Measurements from ENCODE around the gene RAD51B.
A peak's percentile ranks its signal among the peaks of the same experiment; 100 is the strongest.

The RAD51B gene

GRCh38 chr14:68336165-68336564, 516.6 kb downstream of the RAD51B start:
- ATAC-seq (no peak), DNase-seq (ENCODE audit: low spot score in 2 of 2) (no peak)
- Mint-ChIP-seq H3K36me3 (no peaks in the 10 kb centered on the region), H3K9me3 (no peaks in the 10 kb centered on the region), H3K27ac (no peak overlapping the region), H3K4me3 (no peak overlapping the region), H3K4me1 (peaks cover under 1% of the 10 kb centered on the region)

GRCh38 chr14:68337279-68337678, 517.7 kb downstream of the RAD51B start:
- Mint-ChIP-seq H3K27ac (no peak overlapping the region), H3K4me3 (no peak overlapping the region), H3K4me1 (peaks cover 11% of the 10 kb centered on the region), H3K9me3 (no peaks in the 10 kb centered on the region), H3K36me3 (no peaks in the 10 kb centered on the region)
- ATAC-seq (no peak), DNase-seq (ENCODE audit: low spot score in 2 of 2) (no peak)

GRCh38 chr14:68340262-68340661, 520.7 kb downstream of the RAD51B start:
- DNase-seq (ENCODE audit: low spot score in 2 of 2) (no peak), ATAC-seq (no peak)
- no peaks in the 10 kb centered on the region for H3K36me3 Mint-ChIP-seq
- H3K4me3 Mint-ChIP-seq: no peak overlapping the region
- peaks cover 3% of the 10 kb centered on the region for H3K9me3 Mint-ChIP-seq
- peaks cover 14% of the 10 kb centered on the region for H3K4me1 Mint-ChIP-seq
- H3K27ac Mint-ChIP-seq: no peak overlapping the region

GRCh38 chr14:68341411-68342212, 522.0 kb downstream of the RAD51B start:
- ATAC-seq (no peak), DNase-seq (ENCODE audit: low spot score in 2 of 2) (no peak)
- H3K9me3 Mint-ChIP-seq: peaks cover 3% of the 10 kb centered on the region
- no peaks in the 10 kb centered on the region for H3K36me3 Mint-ChIP-seq
- H3K4me3 Mint-ChIP-seq: no peak overlapping the region
- peak overlapping the region; percentile 11 for H3K27ac Mint-ChIP-seq
- peaks cover 14% of the 10 kb centered on the region for H3K4me1 Mint-ChIP-seq

- Mint-ChIP-seq H3K9me3 (peaks cover 3% of the 10 kb centered on the region), H3K4me3 (no peak overlapping the region), H3K27ac (peak overlapping the region; percentile 11), H3K36me3 (no peaks in the 10 kb centered on the region), H3K4me1 (peaks cover 14% of the 10 kb centered on the region)
- DNase-seq (ENCODE audit: low spot score in 2 of 2) (no peak), ATAC-seq (no peak)
Measured at GRCh38 chr14:68342216-68342763, 522.7 kb downstream of the RAD51B start.

GRCh38 chr14:68343534-68344118, 524.0 kb downstream of the RAD51B start:
- DNase-seq (ENCODE audit: low spot score in 2 of 2) (no peak), ATAC-seq (no peak)
- Mint-ChIP-seq H3K9me3 (peaks cover 3% of the 10 kb centered on the region), H3K27ac (no peak overlapping the region), H3K4me3 (no peak overlapping the region), H3K4me1 (peaks cover 14% of the 10 kb centered on the region), H3K36me3 (no peaks in the 10 kb centered on the region)

GRCh38 chr14:68345738-68346137, 526.2 kb downstream of the RAD51B start:
- no peak overlapping the region for H3K4me3 Mint-ChIP-seq
- peaks cover 14% of the 10 kb centered on the region for H3K4me1 Mint-ChIP-seq
- DNase-seq (ENCODE audit: low spot score in 2 of 2) (no peak), ATAC-seq (peak; percentile 46)
- H3K9me3 Mint-ChIP-seq: peaks cover 3% of the 10 kb centered on the region
- H3K27ac Mint-ChIP-seq: no peak overlapping the region
- H3K36me3 Mint-ChIP-seq: no peaks in the 10 kb centered on the region

GRCh38 chr14:68346556-68347343, 527.2 kb downstream of the RAD51B start:
- no peak for ATAC-seq
- Mint-ChIP-seq H3K36me3 (no peaks in the 10 kb centered on the region), H3K4me3 (no peak overlapping the region), H3K9me3 (peaks cover 3% of the 10 kb centered on the region), H3K4me1 (peaks cover 8% of the 10 kb centered on the region), H3K27ac (no peak overlapping the region)
- DNase-seq (ENCODE audit: low spot score in 2 of 2): no peak

GRCh38 chr14:68349900-68350629, 530.5 kb downstream of the RAD51B start:
- H3K27ac Mint-ChIP-seq: no peak overlapping the region
- peaks cover 1% of the 10 kb centered on the region for H3K9me3 Mint-ChIP-seq
- H3K4me1 Mint-ChIP-seq: no peaks in the 10 kb centered on the region
- no peaks in the 10 kb centered on the region for H3K36me3 Mint-ChIP-seq
- ATAC-seq (no peak), DNase-seq (ENCODE audit: low spot score in 2 of 2) (no peak)
- no peak overlapping the region for H3K4me3 Mint-ChIP-seq

GRCh38 chr14:68355415-68355814, 535.8 kb downstream of the RAD51B start:
- Mint-ChIP-seq H3K27ac (no peak overlapping the region), H3K36me3 (no peaks in the 10 kb centered on the region), H3K4me1 (peaks cover 14% of the 10 kb centered on the region), H3K9me3 (no peaks in the 10 kb centered on the region), H3K4me3 (no peak overlapping the region)
- DNase-seq (ENCODE audit: low spot score in 2 of 2): no peak
- ATAC-seq: no peak

GRCh38 chr14:68357777-68358176, 538.2 kb downstream of the RAD51B start:
- no peak overlapping the region for H3K27ac Mint-ChIP-seq
- peaks cover 15% of the 10 kb centered on the region for H3K4me1 Mint-ChIP-seq
- H3K4me3 Mint-ChIP-seq: no peak overlapping the region
- H3K9me3 Mint-ChIP-seq: no peaks in the 10 kb centered on the region
- H3K36me3 Mint-ChIP-seq: peaks cover 6% of the 10 kb centered on the region
- DNase-seq (ENCODE audit: low spot score in 2 of 2) (no peak), ATAC-seq (no peak)

- Mint-ChIP-seq H3K9me3 (no peaks in the 10 kb centered on the region), H3K27ac (no peak overlapping the region), H3K36me3 (peaks cover 6% of the 10 kb centered on the region), H3K4me3 (no peak overlapping the region), H3K4me1 (peaks cover 15% of the 10 kb centered on the region)
- DNase-seq (ENCODE audit: low spot score in 2 of 2) (no peak), ATAC-seq (no peak)
Measured at GRCh38 chr14:68358500-68358899, 538.9 kb downstream of the RAD51B start.

- peaks cover 15% of the 10 kb centered on the region for H3K4me1 Mint-ChIP-seq
- ATAC-seq: no peak
- H3K36me3 Mint-ChIP-seq: peaks cover 6% of the 10 kb centered on the region
- no peak overlapping the region for H3K4me3 Mint-ChIP-seq
- H3K27ac Mint-ChIP-seq: peak overlapping the region; percentile 50
- no peak for DNase-seq (ENCODE audit: low spot score in 2 of 2)
- no peaks in the 10 kb centered on the region for H3K9me3 Mint-ChIP-seq
Measured at GRCh38 chr14:68359022-68359836, 539.6 kb downstream of the RAD51B start.

- Mint-ChIP-seq H3K9me3 (no peaks in the 10 kb centered on the region), H3K4me3 (no peak overlapping the region), H3K36me3 (peaks cover 6% of the 10 kb centered on the region), H3K27ac (peak overlapping the region; percentile 50), H3K4me1 (peaks cover 15% of the 10 kb centered on the region)
- DNase-seq (ENCODE audit: low spot score in 2 of 2): no peak
- ATAC-seq: no peak
Measured at GRCh38 chr14:68359837-68360552, 540.4 kb downstream of the RAD51B start.
